ENCODE data around the gene RNASE9.
A peak's percentile ranks its signal among the peaks of the same experiment; 100 is the strongest.

The RNASE9 gene

DNA sequence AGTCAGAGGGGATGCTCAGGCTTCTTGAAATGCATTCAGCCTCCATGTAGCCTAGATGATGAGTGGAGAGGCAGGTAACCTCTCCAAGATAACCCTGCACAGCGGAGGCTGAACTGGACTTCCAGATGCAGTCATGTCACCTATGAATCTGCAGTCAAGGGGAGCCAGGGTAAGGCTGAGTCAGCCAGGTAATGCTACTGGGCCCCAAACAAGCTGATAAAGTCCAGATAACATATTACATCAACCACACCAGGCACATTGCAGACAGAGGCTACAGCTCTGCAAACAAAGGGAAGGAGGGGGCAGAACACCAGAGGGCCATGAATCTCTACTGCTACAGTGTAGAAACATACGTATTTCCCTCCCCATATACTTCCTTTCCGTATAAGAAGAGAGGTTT, 14.0 kb downstream of the RNASE9 start:
- Histone ChIP-seq H3K4me3 (ENCODE audit: low read depth, low read length) (no peak overlapping the region), H3K27ac (ENCODE audit: extremely low read depth, low read depth, low read length) (no peak overlapping the region), H3K4me1 (ENCODE audit: control insufficient read depth, insufficient read depth, low read length) (no peaks in the 10 kb centered on the region), H3K36me3 (ENCODE audit: control insufficient read depth in 2 of 2, insufficient read depth in 1 of 2, low read length in 2 of 2) (no peaks in the 10 kb centered on the region), H3K9me3 (ENCODE audit: control insufficient read depth, insufficient read depth, low read depth, low read length) (no peaks in the 10 kb centered on the region)
- ChIA-PET POLR2A (no interaction called here), CTCF (interaction anchor here (0.9 to 3.0 kb wide), 2 partner anchors 14 to 16 kb away, joined by 4 to 17 read pairs; no protein-coding TSS in a partner anchor)
- TF ChIP-seq ZNF292 (tag by site-specific recombination; IDR thresholded peaks at IDR 0.05; ENCODE audit: borderline replicate concordance, low read depth), result no peak
- TF ChIP-seq, protein P1, sequence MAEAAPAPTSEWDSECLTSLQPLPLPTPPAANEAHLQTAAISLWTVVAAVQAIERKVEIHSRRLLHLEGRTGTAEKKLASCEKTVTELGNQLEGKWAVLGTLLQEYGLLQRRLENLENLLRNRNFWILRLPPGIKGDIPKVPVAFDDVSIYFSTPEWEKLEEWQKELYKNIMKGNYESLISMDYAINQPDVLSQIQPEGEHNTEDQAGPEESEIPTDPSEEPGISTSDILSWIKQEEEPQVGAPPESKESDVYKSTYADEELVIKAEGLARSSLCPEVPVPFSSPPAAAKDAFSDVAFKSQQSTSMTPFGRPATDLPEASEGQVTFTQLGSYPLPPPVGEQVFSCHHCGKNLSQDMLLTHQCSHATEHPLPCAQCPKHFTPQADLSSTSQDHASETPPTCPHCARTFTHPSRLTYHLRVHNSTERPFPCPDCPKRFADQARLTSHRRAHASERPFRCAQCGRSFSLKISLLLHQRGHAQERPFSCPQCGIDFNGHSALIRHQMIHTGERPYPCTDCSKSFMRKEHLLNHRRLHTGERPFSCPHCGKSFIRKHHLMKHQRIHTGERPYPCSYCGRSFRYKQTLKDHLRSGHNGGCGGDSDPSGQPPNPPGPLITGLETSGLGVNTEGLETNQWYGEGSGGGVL (tag by site-specific recombination; IDR thresholded peaks at IDR 0.05), result peak; percentile 16; the same call in 1 of the 2 replicates

DNA sequence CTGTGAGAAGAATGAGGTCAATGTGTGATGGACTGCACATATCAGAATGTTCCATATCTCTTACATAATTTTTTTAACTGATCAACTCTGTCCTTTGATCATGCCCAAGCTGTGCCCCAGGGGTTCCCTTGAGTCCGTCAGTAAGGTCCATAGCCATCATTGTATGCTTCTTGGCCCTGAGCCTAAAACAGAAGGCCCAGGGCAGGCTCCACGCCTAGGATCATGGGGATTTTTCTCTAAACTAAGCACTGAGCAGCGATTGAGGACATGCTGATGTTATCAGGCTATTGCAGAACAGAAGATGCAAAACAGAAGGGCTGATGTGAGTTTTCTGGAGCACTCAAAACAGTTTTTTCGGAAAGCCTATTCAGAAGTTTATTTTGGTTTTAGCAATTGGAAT, 20.9 kb downstream of the RNASE9 start:
- TF ChIP-seq ZNF174 (tag by site-specific recombination; IDR thresholded peaks at IDR 0.05) (no peak), MZF1 (tag by site-specific recombination; IDR thresholded peaks at IDR 0.05; ENCODE audit: borderline replicate concordance) (no peak), FEZF1 (tag by site-specific recombination; IDR thresholded peaks at IDR 0.05) (no peak), ZNF792 (tag by site-specific recombination; IDR thresholded peaks at IDR 0.05) (no peak), GFI1B (tag by site-specific recombination; IDR thresholded peaks at IDR 0.05) (no peak), ZNF785 (tag by site-specific recombination; IDR thresholded peaks at IDR 0.05) (no peak), ZFP37 (tag by site-specific recombination; IDR thresholded peaks at IDR 0.05) (no peak), ZNF654 (tag by site-specific recombination; IDR thresholded peaks at IDR 0.05; ENCODE audit: low read depth) (no peak), KLF8 (tag by site-specific recombination; IDR thresholded peaks at IDR 0.05) (no peak), ZNF416 (tag by site-specific recombination; IDR thresholded peaks at IDR 0.05) (no peak), HOXC10 (CRISPR knock-in tag; IDR thresholded peaks at IDR 0.05) (no peak)
- TF ChIP-seq, protein P2, sequence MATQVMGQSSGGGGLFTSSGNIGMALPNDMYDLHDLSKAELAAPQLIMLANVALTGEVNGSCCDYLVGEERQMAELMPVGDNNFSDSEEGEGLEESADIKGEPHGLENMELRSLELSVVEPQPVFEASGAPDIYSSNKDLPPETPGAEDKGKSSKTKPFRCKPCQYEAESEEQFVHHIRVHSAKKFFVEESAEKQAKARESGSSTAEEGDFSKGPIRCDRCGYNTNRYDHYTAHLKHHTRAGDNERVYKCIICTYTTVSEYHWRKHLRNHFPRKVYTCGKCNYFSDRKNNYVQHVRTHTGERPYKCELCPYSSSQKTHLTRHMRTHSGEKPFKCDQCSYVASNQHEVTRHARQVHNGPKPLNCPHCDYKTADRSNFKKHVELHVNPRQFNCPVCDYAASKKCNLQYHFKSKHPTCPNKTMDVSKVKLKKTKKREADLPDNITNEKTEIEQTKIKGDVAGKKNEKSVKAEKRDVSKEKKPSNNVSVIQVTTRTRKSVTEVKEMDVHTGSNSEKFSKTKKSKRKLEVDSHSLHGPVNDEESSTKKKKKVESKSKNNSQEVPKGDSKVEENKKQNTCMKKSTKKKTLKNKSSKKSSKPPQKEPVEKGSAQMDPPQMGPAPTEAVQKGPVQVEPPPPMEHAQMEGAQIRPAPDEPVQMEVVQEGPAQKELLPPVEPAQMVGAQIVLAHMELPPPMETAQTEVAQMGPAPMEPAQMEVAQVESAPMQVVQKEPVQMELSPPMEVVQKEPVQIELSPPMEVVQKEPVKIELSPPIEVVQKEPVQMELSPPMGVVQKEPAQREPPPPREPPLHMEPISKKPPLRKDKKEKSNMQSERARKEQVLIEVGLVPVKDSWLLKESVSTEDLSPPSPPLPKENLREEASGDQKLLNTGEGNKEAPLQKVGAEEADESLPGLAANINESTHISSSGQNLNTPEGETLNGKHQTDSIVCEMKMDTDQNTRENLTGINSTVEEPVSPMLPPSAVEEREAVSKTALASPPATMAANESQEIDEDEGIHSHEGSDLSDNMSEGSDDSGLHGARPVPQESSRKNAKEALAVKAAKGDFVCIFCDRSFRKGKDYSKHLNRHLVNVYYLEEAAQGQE (tag by site-specific recombination; IDR thresholded peaks at IDR 0.05), result no peak
- TF ChIP-seq, protein P3, sequence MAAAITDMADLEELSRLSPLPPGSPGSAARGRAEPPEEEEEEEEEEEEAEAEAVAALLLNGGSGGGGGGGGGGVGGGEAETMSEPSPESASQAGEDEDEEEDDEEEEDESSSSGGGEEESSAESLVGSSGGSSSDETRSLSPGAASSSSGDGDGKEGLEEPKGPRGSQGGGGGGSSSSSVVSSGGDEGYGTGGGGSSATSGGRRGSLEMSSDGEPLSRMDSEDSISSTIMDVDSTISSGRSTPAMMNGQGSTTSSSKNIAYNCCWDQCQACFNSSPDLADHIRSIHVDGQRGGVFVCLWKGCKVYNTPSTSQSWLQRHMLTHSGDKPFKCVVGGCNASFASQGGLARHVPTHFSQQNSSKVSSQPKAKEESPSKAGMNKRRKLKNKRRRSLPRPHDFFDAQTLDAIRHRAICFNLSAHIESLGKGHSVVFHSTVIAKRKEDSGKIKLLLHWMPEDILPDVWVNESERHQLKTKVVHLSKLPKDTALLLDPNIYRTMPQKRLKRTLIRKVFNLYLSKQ (tag by site-specific recombination; IDR thresholded peaks at IDR 0.05; ENCODE audit: borderline replicate concordance), result no peak
- TF ChIP-seq, protein P4, sequence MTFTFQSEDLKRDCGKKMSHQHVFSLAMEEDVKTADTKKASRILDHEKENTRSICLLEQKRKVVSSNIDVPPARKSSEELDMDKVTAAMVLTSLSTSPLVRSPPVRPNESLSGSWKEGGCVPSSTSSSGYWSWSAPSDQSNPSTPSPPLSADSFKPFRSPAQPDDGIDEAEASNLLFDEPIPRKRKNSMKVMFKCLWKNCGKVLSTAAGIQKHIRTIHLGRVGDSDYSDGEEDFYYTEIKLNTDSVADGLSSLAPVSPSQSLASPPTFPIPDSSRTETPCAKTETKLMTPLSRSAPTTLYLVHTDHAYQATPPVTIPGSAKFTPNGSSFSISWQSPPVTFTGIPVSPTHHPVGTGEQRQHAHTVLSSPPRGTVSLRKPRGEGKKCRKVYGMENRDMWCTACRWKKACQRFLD (tag by site-specific recombination; IDR thresholded peaks at IDR 0.05), result no peak
- TF ChIP-seq, protein P5, sequence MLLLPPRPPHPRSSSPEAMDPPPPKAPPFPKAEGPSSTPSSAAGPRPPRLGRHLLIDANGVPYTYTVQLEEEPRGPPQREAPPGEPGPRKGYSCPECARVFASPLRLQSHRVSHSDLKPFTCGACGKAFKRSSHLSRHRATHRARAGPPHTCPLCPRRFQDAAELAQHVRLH (tag by site-specific recombination; IDR thresholded peaks at IDR 0.05), result no peak
- TF ChIP-seq, protein P6, sequence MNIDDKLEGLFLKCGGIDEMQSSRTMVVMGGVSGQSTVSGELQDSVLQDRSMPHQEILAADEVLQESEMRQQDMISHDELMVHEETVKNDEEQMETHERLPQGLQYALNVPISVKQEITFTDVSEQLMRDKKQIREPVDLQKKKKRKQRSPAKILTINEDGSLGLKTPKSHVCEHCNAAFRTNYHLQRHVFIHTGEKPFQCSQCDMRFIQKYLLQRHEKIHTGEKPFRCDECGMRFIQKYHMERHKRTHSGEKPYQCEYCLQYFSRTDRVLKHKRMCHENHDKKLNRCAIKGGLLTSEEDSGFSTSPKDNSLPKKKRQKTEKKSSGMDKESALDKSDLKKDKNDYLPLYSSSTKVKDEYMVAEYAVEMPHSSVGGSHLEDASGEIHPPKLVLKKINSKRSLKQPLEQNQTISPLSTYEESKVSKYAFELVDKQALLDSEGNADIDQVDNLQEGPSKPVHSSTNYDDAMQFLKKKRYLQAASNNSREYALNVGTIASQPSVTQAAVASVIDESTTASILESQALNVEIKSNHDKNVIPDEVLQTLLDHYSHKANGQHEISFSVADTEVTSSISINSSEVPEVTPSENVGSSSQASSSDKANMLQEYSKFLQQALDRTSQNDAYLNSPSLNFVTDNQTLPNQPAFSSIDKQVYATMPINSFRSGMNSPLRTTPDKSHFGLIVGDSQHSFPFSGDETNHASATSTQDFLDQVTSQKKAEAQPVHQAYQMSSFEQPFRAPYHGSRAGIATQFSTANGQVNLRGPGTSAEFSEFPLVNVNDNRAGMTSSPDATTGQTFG (tag by site-specific recombination; IDR thresholded peaks at IDR 0.05; ENCODE audit: borderline replicate concordance), result no peak
- TF ChIP-seq, protein P7, sequence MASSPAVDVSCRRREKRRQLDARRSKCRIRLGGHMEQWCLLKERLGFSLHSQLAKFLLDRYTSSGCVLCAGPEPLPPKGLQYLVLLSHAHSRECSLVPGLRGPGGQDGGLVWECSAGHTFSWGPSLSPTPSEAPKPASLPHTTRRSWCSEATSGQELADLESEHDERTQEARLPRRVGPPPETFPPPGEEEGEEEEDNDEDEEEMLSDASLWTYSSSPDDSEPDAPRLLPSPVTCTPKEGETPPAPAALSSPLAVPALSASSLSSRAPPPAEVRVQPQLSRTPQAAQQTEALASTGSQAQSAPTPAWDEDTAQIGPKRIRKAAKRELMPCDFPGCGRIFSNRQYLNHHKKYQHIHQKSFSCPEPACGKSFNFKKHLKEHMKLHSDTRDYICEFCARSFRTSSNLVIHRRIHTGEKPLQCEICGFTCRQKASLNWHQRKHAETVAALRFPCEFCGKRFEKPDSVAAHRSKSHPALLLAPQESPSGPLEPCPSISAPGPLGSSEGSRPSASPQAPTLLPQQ (tag by site-specific recombination; IDR thresholded peaks at IDR 0.05), result no peak
- ChIA-PET POLR2A (no interaction called here), CTCF (interaction anchor here (0.7 to 1.5 kb wide), 4 partner anchors 9 to 69 kb away, joined by 3 to 8 read pairs (median 4); no protein-coding TSS in a partner anchor)
- Histone ChIP-seq H3K27ac (ENCODE audit: extremely low read depth, low read depth, low read length) (no peak overlapping the region), H3K4me1 (ENCODE audit: control insufficient read depth, insufficient read depth, low read length) (no peaks in the 10 kb centered on the region), H3K36me3 (ENCODE audit: control insufficient read depth in 2 of 2, insufficient read depth in 1 of 2, low read length in 2 of 2) (no peaks in the 10 kb centered on the region), H3K9me3 (ENCODE audit: control insufficient read depth, insufficient read depth, low read depth, low read length) (no peaks in the 10 kb centered on the region), H3K4me3 (ENCODE audit: low read depth, low read length) (no peak overlapping the region)

Measured in HEK293 (cell line).